CD4-positive, alpha-beta T cell treated with Interleukin-4 for 1 hour (primary cell): ENCODE measurements around the gene DESI2.
A peak's percentile ranks its signal among the peaks of the same experiment; 100 is the strongest.
"Not testable (repeated sequence)": the region's sequence is repeated elsewhere in the genome, so short reads cannot be mapped to it uniquely, and the experiment has no call there.

Source experiments
- DNase-seq, 2 donors: peaks; one replicate each; pipeline ENCODE4 v3.0.0-alpha.2; 2020 to 2022

The DESI2 gene

DNA sequence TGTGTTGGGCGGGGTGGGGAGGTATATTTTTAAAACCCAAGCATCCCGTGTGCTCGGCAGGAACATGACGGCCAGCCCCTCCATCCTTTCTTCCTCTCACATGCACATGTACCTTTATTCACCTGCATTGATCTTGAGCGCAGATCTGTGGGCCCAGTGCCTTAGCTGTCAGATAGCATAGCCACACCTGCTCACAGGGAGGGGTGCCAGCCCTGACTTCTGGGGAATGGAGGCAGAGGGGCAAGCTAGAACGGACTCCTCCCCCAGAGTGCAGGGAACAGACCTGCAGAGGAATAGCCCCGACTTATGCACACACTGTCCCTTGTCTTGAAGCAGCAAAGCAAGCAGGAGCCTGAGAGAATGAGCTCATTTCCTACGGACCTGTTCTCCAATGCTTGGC lies 56.1 kb downstream of the DESI2 start:
- DNase-seq: no peak

DNA sequence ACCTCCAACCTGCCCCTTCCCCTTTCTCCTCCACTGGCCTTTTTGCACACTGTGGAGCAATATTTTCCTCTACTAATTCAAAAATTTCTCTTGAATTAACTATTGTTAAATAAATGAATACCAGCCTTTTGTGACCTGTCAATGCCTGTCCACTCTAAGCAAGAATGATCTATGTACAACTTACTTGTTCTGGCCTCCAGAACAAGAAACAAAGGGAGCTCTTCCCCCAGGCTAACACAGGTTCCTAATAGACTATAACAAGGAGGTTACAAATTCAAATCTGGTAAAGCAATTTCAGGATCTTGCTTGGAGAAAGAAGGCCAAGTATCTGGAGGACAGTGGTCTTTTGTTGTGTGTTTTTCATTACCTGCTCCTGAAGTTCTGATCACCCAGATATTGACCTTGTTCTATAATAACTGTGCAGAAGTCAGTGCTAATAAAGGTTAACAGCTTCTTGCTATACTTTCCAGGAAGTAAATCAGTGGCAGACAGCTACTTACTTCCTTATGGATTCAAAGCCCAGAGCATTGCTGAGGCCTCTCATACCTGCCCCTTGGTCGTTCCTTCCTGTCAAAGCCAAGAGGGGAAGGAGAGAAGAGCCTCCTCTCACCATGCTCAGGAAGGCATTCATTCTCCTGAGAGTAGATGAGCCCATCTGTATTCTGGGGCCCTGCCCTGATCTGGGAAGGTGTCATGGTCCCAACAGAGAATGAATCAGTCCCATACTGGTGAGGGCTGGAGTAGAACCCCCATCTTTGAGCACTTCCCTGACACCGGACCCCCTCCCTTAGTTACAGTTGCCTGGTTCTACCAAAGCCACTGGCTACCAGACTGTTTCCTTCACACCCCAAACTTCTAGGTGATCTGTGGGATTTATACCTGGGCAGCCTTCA lies 56.8 kb downstream of the DESI2 start:
- DNase-seq: no peak

DNA sequence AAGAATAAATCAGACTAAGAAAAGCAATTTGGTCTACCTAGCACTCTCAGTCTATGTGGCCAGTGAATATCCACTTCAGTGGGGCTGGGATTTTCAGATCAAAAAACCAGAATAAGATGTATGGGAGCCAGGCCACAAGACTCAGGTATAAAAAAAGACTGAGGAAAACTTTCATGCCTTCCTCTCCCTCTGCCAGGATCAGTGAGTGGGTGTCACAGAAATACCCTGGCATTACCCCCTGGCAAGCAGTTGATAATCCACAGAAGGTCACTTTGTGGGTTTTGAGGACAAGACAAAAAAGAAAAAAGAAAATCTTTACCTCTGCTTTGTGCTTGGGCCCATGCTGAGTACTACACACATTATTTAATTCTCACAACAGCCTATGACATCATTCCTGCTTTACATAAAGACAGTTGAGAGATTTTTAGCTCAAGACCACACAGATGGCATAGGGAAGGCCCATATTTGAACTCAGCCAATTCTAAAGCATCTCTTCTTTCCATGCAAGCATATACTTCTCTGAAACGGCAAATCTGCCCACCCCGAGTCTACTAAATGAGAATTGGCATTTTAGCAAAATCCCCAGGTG lies 57.6 kb downstream of the DESI2 start:
- no peak for DNase-seq

DNA sequence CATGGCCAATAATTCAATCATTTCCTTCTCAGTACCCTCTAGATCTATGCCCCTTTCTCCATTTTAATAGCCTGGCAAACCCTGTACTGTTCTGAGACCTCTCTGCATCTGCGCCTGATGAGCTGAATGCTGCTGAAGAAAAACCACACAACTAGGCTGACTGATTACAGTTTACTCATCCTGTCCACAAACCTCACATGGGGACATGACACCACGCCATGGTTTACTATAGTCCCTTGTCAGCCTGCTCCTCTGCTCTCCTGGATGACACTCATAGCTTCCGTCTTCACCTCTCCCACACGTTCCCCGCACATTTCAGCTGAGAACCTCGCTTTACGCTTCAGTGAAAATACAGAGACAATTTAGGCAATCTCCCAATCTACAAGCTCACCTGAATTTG lies 59.7 kb downstream of the DESI2 start:
- DNase-seq: no peak

DNA sequence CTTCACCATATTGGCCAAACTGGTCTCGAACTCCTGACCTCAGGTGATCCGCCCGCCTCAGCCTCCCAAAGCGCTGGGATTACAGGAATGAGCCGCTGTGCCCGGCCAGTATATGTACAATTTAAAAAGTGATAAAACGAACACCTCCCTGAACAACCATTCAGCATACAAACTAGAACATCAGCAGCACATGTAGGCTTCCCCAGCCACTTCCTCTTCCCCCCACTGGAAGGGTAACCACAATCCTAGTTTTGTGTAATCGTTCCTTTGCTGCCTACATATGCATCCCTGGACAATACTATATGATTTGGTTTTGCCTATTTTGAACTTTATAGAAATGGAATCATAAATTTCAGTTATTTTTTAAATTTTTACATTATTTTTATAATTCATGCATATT lies 60.4 kb downstream of the DESI2 start:
- no peak for DNase-seq

DNA sequence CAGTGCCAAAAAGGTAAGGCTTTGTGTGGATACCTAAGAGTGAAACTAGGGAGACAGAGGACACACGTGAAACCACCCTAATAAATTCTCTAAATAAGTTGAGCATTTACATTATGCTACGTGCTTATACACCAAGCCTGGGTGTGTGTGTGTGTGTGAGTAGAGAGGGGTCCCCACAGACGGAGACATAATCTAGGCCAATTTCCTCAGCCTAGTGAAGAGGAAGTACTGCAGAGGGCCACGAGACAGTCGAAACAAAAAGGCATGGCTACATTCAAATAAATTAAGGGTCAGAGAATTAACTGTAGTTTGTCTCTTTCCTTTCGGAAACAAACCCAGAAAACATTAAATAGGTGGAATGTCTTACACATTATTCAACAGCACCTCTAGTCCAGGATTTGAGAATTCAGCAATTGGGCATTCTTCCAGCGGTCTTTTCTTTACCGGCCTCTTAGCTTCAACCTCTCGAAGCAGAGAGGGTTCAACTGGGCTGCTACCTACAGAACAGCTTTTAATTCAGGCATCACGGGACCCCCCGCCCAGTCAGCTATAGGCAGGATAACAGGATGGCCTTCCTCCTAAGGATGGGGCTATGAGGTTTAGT lies 75.0 kb downstream of the DESI2 start:
- no peak for DNase-seq

DNA sequence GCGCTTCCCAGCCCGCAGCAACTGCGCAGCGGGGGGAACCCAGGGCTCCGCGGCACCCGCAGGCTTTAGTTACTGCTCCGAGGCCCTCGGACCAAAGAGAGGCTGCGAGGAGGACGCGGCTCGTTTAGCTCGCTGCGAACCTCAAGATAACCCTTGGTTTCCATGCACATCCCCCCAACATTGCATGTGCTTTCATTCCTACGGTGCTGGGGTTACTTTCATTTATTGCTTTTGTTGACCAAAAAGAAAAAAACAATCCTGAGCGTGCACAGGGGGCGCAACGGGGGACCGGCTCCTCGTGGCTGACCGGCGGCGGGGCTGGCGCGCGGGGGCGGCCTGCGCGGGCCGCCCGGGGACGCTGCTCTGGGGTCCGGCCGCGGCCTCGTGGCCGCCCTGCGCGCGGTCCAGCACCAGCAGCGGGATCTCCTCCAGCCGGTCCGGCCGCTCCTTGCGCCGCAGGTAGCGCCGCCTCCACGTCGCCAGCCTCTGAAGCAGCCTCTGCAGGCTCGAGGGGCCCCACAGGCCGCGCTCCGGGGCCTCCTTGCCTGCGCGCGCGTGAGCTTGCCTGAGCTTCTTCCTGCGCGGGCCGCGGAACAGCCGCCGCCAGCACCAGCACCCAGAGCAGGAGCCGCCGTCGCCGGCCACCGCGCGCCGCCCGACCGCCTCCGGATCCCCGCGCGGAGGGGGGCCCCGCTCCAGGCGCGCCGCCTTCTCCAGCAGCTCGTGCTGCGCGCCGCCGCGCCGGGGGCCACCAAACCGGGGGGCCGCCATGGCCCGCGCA lies 77.4 kb downstream of the DESI2 start:
- DNase-seq: peak; percentile 13 to 19

DNA sequence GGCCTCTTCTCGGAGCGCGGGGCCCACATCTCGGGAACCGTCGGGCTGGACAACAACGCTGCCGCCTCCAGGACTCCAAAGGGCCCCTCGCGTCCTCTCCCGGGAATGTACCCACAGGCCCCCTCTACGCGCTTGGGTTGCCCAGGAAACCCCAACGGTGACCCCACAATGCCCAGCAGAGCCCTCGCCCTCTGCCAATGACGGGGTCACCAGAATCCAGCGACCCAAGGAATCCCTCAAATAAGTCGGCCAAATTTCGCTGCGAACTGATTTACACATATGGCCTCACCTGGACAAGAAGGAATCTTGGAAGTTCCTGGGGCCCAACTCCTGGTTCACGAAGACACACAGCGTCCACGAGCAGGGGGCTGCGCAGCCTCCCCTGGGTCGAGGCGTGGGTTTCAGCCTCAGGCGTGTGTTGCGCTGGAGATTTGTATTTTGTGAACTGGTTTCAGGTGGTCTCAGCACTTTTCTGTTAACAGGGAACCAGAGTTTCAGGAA lies 78.1 kb downstream of the DESI2 start:
- DNase-seq: no peak

DNA sequence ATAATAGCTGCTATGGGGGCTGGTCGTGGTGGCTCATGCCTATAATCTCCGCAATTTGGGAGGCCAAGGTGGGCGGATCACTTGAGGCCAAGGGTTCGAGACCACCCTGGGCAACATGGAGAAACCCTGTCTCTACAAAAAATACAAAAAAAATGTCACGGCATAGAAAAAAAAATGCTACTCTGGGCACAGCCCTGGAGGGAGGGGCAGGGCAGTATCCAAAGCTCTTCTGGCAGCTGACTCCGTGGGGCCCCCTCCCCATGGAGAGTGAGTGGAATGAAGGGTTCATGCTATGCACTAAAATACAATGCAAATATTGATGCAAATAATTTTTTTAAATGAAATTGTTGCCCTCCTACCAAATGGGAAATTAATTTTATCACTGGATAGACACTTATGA lies 78.7 kb downstream of the DESI2 start:
- DNase-seq: no peak

DNA sequence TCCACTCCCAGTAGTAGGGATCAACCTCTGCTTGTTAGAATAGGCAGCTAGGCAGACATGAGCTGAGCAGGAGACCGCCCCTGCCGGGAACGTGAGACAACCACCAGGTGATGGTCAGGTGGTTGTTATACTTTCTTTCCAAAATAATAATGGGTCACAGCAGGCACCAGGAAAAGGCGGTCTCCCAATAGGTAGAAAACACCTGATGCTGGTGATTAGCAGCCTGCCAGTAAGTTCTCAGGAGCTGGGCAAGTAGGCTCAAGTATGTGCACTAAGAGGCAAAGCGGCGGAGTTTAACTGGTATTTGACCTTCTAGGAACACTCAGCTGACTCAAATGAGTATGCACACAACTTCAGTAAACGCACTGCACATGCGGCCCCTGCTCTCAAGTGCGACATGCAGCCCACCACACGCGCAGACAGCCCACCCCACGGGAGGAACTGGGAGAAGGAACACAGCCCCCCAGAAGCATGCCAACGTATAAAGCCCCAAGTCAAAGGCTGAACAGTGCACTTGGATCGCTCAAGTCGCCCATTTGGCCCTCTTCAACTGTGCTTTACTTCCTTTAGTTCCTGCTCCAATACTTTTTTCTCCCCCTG lies 80.0 kb downstream of the DESI2 start:
- no peak for DNase-seq

DNA sequence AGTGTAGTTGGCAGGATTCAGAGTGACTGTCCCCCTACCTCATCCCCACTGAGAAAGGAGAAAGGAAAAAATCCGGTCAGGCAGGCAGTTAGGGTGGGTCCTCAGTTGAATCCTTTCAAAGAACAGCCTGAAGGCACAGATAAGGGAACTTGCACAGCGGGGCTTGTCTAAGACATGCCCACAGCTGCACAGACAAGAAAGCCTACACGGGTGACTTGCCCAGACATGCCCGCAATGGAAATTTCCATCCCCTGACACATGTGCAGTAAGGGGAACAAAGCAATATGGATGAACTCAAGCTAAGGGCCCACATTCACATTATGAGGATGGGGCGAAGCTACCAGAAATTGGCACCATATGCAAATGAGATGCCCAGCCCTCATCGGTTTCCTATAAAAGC lies 82.5 kb downstream of the DESI2 start:
- DNase-seq: no peak

DNA sequence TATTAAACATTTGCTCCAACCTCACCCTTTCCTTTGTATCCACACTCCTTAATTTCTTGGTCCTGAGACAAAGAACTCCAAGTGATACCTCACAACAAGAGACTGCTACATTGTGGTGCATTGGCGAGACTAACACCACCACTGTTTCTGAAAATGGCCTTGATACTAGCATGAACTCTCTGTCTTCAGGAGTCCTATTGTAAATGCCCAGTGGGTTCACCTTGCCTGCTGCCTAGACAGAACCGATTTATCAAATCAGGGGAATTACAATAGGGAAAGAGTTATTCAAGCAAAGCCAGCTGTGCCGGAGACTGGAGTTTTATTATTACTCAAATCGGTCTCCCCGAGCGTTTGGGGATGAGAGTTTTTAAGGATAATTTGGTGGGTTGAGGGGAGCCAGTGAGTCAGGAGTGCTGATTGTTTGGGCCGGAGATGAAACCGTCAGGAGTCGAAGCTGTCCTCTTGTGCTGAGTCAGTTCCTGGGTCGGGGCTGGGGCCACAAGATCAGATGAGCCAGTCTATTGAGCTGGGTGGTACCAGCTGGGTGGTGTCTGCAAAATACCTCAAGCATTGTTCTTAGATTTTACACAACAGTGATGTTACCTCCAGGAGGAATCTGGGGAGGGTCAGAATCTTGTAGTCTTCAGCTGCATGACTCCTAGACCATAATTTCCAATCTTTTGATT lies 83.1 kb downstream of the DESI2 start:
- no peak for DNase-seq

DNA sequence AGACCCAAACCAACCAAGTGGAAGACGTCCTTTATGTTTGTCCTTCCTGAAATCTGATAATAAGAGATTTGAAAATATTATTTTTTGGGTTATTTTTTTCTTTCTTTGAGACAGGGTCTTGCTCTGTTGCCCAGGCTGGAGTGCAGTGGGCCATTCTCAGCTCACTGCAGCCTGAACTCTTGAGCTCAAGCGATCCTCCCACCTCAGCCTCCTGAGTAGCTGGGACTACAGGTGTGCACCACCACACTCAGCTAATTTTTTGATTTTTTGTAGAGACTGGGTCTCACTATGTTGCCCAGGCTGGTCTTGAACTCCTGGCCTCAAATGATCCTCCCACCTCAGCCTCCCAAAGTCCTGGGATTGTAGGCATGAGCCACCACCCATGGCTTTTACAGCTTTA lies 86.2 kb downstream of the DESI2 start:
- not testable (repeated sequence) for DNase-seq

DNA sequence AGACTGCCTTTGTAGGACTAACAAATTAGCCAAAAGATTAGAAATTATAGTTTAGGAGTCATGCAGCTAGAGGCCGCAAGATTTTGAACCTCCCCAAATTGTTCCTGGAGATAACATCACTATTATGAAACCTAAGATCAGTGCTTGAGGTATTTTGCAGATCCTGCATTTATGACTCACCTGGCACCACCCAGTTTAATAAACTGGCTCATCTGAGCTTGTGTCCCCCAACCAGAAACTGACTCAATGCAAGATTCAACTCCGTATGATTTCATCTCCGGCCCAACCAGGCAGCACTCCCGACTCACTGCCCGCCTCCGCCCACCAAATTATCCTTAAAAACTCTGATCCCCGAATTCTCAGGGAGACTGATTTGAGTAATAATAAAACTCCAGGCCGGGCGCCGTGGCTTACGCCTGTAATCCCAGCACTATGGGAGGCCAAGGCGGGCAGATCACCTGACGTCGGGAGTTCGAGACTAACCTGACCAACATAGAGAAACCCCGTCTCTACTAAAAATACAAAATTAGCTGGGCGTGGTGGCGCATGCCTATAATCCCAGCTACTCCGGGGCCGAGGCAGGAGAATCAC lies 87.2 kb downstream of the DESI2 start:
- DNase-seq: not testable (repeated sequence)

DNA sequence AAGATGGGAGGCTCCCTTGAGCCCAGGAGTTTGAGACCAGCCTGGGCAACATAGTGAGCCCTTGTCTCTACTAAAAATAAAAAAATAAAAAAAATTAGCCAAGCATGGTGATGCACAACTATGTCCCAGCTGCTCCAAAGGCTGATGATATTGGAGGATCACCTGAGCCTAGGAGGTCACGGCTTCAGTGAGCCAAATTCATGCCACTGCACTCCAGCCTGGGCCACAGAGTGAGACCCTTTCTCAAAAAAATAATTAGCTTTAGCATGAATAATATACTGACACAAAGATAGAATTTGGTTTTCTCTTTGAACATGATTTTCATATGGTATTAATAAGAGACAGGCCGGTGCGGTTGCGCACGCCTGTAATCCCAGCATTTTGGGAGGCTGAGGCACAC lies 88.8 kb downstream of the DESI2 start:
- DNase-seq: no peak

DNA sequence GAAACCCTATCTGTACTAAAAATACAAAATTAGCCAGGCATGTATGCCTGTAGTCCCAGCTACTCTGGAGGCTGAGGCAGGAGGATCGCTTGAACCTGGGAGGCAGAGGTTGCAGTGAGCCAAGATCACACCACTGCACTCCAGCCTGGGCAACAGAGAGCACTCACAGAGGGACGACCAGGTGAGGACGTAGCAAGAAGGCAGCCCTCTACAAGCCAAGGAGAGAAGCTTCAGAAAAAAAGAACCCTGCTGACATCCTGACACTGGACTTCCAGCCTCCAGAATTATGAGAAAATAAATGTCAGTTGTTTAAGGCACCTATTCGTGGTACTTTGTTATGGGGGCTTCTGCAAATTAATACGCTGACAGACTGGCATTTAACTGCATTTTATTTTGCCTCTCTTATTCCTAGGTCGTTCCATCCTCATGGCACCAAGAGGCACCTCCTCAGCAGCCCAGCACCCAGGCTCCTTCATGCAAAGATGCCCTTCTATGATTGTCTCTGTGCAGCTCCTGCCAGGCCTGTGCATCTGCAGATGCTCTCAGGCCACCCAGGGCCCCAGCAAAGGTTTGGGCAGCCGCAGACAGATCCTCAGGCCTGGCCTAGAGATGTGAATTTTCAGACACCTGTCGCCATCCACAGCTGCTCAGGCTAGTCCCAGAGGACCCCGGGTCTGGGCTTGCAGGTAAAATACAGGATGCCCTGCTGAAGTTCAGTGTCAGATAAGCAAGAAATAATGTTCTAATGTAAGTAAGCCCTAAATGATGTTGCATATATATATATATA lies 96.5 kb downstream of the DESI2 start:
- no peak for DNase-seq

DNA sequence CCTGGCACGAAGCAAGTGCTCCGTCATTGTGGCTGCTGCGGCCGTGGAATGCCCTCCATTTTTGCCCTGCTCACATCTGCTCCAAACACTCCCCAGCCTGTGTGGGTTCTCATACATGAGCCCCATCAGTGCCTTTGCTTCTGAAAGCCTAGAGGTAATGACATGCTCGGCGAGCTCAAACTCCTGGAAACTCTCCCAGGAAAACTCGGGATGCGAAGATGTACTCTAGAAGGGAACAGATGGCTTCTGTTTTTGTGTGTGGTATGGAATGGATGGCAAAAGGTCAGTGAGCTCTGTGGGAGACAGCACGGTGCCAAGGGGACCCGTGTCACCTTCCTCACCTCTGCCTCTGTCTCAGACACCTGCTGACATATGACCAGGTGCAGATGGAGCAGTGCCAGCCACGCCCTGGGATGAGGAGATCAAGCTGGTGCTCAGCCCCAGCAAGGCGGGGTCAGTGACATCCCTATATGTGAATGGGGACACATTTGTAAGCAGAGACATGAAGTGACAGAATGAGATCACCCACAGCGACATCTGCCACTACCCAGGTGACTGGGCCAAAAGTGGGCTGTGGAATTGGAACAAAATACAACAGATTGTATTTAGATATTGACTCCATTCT lies 98.5 kb downstream of the DESI2 start:
- no peak for DNase-seq

DNA sequence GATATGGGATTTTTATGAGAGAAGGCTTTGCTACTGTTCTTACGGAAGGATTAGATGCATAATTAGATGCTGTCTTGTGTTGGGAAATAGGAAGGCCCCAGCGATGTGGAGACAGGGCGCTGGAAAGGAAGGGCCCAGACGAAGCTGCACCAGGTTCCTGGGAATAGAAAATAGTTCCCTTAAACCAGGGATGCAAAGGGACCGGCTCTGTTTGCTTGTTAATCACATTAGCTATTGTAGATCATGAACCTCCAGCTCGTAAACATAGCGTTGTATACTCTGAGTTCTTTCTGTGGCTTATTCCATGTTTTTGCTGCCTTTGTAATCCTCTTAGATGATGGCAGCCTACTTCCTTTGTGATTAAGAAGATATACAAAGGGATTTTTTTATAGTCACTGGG lies 102.7 kb downstream of the DESI2 start:
- DNase-seq: no peak

DNA sequence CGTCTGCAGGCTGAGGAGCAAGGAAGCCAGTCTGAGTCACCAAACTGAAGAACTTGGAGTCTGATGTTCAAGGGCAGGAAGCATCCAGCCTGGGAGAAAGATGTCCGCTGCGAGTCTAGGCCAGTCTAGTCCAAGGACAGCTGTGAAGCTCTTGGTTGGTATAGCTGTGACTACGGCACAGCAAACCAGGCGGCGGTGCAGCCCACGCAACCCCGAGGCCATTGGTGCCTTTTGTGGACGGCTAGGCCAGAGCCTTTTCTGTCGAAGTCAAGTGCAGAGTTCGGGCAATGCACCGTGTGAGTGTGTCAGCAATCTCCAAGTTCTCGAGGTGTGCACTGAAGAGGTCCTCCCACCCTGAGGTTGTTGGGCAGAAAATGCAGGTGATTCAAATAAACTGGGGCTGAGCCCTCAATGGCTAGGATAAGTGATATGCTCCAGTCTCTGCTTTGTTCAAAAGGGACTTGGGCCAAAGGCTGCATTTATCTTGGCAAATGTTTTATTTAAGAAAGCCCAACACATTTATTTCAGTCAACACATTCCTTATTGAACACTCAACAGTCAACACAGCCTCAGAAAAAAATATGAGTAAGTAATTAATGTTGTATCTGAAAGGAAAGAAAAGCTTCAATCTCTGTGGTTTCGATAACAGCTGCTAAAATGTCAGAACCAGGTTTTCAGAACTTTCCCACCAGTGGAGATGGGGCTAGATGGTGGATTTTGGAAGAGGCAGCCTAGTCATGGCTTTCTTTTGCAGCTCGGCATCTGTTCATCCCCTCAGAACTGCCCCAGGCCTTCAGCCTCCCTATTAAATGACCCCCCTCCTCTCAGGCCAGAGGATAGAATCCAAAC lies 104.4 kb downstream of the DESI2 start:
- no peak for DNase-seq
